Measurements from ENCODE around the gene OVCH1.

OVCH1 gene, protein sequence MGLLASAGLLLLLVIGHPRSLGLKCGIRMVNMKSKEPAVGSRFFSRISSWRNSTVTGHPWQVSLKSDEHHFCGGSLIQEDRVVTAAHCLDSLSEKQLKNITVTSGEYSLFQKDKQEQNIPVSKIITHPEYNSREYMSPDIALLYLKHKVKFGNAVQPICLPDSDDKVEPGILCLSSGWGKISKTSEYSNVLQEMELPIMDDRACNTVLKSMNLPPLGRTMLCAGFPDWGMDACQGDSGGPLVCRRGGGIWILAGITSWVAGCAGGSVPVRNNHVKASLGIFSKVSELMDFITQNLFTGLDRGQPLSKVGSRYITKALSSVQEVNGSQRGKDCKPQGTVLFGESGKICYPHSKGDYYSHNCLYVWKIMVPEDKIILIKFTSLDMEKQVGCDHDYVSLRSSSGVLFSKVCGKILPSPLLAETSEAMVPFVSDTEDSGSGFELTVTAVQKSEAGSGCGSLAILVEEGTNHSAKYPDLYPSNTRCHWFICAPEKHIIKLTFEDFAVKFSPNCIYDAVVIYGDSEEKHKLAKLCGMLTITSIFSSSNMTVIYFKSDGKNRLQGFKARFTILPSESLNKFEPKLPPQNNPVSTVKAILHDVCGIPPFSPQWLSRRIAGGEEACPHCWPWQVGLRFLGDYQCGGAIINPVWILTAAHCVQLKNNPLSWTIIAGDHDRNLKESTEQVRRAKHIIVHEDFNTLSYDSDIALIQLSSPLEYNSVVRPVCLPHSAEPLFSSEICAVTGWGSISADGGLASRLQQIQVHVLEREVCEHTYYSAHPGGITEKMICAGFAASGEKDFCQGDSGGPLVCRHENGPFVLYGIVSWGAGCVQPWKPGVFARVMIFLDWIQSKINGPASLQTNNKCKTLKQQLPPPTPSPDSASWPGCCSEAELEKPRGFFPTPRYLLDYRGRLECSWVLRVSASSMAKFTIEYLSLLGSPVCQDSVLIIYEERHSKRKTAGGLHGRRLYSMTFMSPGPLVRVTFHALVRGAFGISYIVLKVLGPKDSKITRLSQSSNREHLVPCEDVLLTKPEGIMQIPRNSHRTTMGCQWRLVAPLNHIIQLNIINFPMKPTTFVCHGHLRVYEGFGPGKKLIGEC

DNA sequence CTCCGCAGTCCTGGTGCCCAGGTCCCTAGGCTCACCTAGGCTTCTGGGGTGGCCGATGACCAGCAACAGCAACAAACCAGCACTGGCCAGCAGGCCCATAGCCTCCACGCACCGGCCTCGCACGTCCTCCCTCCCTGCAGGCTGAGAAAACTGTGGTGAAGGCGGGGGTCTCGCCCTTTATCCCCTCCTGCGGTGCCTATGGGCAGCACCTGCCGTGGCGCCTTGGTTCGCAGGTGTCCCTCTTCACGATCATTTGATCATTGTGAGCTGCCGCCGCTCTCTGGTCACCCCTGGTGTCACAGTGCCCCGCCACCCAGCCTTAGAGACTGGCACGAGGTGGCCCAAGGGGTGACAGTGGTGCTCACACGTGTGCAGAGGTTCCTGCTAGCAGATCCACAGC lies at the start of gene OVCH1:
TSS of gene OVCH1 (minus strand) at position 99 of the 400 bp plus-strand sequence. CDS start at position 99, 0 bp downstream.
- DNase-seq (ENCODE audit: low read depth, low spot score) = no peak

DNA sequence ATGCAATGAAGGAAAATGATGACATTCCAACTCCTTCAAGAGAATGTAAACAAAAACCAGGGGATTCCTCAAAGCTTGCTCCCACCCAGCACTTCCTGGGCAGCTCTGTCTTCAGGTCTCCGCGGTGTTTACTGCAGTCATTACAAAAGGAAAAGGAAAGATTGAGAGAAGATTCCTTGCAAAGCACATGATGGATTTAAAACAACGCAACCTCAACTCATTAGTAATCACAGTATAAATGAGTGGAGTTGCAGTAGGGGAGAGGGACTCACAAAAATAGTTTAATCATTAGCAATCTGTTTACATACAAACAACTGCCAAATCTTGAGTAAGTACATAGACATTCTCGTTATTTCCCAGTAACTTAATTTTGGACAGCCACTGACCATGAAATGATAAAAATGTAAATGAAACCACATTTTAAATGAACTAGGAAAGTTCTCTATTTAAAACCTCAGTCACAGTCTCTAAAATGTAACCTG lies 49.7 kb upstream of the OVCH1 start:
- no peak for DNase-seq (ENCODE audit: low read depth, low spot score)

DNA sequence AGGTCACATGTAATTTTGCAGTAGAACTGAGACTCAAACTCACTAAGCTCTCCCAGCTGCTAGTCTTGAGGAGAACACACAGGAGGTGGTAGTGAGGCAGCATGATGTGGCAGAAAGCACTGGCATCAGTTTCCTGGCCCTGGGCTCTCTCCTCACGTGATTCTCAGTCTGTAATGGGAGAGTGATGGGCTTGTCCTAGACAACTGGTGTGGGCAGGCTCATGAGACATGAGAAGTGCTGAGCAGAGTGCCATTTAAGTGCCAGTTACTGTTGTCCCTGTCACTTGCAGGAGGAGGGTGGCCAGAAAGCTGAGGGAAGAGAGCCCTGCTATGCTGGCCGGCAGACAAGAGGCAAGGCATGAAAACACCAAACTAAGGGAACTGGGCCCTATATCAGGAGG lies 48.5 kb upstream of the OVCH1 start:
- no peak for DNase-seq (ENCODE audit: low read depth, low spot score)

DNA sequence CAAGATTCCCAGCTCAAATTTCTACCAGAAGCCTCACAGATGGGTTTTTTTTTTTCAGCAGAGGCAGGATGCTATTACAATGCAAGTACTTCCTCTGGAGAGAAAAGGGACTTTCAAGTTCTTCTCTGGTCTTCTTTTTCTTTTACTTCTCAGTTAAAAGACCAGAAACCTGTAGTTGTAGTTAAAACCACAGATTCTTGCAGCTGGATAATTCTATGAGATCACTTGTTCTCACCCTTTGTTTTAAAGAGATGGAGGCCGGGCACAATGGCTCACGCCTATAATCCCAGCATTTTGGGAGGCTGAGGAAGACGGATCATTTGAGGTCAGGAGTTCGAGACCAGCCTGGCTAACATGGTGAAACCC lies 47.6 kb upstream of the OVCH1 start:
- DNase-seq (ENCODE audit: low read depth, low spot score) = no peak

DNA sequence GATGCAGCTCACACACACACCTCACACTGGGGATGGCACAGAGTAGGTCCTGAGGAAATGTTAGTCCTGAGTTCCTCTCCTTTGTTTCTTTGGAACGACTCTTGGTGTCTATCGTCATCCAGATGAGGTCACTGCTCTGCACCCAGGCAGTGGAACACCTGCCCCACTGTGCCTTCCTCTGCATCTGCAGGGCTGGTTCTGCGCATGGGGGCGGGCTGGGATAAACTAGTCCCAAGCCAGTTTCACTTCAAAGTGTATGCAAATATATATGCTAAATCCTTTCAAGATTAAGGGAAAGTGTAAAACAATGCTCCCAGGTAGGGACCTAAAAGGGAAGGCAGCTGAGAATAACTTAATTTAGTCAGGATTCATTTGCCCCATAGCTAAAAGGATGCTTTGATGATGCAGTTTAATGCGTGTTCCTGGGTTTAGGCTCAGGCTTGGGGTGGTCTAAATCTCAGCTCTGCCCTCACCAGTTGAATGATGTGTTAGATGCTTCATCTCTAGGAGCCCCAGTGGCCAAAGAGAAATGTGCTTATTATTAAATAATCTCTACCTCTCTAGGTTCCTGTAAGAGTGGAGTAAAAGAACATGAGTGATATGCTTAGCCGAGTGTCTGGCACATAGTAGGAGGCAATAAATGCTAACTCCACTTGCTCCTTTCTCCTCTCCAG lies 47.1 kb upstream of the OVCH1 start:
- DNase-seq (ENCODE audit: low read depth, low spot score) = no peak

DNA sequence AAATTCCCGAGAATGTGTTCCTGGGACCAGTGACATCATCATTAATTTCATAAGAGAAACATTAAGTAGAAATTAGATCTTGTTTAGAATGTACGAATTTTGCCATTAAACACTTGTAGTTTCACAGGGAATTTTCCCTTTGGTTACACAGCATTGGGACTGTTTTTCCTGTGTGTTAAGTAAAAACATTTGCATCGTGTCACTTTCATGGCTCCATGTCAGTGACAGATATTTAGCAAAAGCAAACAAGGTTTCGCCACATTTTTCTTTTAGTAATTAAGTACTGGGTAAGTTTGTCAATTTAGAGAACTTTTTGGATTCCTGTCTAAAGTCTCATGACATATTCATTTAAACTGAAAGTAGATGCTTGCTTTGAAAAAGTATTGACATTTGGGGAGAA lies 45.5 kb upstream of the OVCH1 start:
- no peak for DNase-seq (ENCODE audit: low read depth, low spot score)

DNA sequence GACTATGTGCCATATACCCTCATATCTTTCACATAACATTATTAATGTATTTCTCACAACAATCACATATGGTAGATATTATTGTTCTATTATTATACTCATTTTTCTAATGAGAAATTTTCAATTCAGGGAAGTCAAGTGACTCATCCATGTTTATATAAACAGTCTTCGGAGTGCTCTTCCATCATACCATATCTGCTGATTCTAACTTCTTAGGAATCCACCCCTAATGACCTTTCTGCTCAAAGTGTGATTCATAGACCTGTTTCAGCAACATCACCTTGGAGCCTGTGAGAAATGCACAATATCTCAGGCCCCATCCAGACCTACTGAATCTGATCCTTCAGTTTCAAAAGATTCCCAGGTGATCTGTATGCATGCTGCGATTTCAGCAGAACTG lies 39.8 kb upstream of the OVCH1 start:
- DNase-seq (ENCODE audit: low read depth, low spot score) = no peak

DNA sequence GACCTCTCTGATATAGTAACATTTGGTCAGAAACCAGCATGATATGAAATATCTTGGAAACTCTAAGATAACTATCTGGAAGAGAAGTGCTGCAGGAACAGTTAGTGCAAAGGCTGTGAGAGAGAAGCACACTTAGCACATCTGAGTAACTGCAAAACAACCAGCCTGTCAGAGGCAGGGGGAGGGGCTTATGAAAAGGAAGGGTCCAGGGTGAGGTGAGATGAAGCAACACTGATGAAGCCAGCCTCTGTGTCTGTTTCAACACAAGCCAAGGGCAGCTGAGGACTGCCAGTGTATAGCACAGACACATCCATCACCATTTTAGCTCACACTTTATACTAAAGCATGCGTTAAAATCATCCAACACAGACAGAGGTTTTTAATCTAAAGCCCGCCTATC lies 37.4 kb upstream of the OVCH1 start:
- DNase-seq (ENCODE audit: low read depth, low spot score) = no peak

DNA sequence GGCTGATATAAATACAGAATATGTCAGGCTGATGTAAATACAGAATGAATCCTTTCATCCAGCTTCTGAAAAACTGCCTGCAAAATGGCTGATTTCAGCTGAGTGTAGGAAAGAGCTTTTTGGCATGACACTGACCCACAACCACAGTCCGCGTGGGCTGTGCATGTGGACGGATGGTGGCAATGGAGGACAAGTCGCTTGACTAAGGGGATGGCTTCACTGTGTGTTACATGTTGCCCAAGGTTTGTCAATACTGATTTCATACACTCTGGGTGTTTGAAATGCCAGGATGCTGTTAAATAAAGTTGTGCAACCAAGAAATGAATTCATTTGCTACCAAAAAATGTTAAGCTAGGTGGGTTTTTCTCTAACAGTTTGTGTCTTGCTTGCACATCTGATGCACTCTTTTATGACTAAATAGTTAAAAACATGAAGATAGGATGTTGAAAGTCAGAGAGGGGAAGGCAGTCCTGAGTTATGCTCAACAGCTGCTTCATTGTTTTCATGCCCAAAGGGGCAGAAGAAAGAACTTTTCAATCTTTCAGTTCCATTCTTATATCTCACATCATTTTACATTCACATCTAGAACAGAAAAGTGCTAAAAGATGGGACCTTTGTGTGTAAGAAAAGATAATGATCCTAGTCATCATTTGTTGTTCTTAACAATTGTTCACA lies 36.5 kb upstream of the OVCH1 start:
- DNase-seq (ENCODE audit: low read depth, low spot score) = no peak

DNA sequence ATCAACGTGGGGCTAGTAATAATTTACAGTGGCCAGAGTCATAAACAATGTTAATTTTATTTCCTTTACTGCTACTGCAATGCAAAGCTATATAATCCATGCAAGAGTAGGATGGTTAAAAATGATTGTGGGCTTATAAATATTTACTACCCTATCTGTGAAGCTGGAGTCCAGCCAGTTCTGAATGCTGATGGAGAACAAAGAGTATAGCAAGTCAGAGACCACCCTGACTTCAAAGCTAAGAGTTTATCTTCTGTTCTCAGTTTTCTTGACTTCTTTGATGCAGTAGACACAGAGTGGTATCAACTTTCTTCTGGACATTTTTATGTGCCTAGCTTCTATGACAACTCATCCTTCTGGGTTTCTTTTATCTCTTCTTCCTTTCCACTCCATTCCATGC lies 34.0 kb upstream of the OVCH1 start:
- no peak for DNase-seq (ENCODE audit: low read depth, low spot score)

DNA sequence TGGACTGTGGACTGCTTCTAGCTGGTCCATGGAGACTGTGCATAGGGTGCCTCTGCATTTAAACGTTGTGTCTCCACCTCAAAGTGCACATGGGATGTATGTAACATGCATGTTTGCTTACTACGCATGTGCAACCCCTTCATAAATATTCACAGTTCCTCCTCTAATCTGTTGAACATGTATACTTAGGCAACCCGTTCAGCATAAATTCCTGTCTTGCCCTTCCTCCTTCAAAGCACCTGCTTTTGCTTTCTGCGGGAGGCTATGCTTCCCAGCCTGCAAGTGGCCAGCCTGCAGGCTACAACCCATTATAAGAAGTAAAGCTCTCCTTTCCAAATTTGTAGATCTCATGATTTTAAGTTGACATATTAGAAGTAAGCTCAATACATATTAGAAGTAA lies 33.0 kb upstream of the OVCH1 start:
- no peak for DNase-seq (ENCODE audit: low read depth, low spot score)

DNA sequence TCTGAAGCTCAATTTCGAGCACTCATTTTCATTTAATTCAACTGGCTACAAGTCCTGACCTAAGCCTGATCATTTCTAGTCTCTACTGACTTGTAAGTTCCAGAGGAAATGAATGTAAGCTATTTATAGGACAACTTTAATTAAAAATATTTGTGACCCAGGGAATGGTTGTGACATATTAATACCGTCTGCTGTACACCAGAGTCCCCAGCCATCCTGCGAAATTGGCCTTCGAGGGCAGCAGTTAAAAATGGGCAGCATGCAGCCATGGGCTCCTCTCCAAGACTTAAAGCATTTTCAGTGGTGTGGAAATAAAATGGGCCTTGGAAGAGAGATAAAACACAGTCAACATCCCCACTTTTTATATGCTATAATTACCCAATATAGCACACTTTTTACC lies 30.7 kb upstream of the OVCH1 start:
- no peak for DNase-seq (ENCODE audit: low read depth, low spot score)

DNA sequence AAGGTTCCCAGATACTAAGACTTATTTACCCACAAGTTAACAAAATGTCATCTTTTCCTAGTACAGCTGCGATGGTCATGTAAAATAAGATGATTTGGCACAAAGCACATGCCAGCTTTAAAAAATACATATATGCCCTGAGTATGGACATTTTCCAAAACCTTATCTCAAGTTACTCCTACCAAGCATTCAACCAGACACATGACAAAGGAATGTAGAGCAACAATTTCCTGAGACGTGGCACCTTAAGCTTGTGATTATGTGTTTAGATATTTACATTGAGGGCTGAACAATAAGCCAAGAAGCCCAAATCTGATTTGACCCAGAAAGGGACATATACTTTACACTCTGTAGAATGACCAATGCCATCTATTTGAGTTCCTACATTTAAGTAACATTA lies 24.5 kb upstream of the OVCH1 start:
- no peak for DNase-seq (ENCODE audit: low read depth, low spot score)

DNA sequence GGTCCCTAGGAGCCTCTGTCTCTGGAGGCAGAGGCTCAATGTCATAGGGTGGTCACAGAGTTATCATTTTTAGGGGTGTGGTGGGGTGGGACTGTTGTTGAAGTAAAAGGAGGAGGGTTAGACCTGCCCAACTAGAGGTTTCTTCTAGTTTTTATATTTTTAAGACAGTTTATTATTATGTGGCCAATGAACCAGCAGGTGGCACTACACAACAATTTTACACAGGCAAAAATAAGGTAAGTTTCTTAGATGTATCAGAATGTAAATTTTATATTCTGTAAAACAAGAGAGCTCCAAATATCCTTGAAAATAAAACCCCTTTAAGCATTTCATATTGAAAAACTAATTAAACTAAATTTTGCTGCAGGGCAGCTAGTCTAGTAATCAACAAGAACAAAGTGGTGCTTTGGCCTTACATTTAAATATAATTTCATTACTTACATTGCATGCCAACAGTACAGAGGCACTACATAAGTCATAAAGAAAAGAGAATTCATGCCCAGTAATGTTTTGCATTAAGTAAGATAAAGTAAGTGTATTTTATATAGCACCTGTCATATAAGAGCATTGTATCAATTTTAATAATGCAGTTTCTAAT lies 22.2 kb upstream of the OVCH1 start:
- peak; percentile 11 for DNase-seq (ENCODE audit: low read depth, low spot score)

DNA sequence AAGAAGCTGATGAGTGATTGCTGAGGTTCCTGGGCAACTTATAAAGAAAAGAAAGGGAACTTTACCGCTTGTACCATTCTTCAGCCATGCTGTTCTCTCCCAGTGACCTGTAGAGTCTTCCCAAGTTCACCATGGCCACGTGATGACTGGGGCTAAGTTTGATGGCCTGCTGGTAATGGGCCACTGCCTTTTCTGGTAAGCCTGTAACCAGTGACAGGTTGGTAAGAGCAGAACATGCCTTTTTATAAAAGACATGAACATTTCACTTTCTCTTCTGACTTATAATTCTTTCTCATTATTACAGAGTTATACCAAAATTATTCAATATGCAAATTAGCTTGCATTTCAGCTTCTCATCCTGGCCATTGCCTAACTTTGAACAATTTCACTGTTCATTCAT lies 20.9 kb upstream of the OVCH1 start:
- DNase-seq (ENCODE audit: low read depth, low spot score) = no peak

DNA sequence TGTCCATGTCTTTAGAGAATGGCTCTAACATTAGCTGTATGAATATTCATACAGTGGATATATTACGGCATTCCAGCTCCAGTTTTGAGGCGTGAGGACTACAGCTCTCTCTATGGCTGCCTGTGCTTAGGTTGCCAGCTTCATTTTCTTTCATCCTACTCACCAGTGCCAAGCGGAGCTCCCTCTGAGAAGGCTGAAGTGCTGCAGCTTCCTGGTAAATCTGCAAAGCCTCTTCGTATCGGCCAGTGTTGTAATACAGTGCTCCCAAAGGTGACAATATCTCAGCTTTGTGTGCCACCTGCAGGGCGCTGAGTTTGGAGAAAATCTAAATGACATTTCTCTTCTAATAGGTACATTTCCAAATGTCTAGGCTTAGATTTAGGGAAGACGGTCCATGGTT lies 19.8 kb upstream of the OVCH1 start:
- no peak for DNase-seq (ENCODE audit: low read depth, low spot score)

DNA sequence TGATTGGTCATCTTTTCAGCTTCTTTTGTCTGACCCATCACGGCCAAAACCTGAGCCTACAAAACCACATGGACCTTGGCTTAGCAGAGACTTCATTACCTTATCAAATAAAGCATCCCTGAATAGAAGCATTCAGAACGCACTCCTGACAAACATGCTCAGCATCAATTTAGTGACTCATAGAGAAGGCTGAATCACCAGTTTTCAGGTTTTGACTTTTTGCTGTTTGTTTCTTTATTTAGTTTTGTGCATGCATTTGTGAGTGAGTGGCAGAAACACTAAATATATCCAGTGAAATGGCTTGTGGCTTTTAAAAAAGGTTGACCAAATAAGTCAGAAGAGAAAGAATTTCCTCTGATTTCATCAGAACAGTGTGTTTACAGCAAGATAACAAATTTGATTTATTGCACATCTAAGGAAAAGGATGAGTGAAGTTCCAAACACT lies 19.0 kb upstream of the OVCH1 start:
- no peak for DNase-seq (ENCODE audit: low read depth, low spot score)

DNA sequence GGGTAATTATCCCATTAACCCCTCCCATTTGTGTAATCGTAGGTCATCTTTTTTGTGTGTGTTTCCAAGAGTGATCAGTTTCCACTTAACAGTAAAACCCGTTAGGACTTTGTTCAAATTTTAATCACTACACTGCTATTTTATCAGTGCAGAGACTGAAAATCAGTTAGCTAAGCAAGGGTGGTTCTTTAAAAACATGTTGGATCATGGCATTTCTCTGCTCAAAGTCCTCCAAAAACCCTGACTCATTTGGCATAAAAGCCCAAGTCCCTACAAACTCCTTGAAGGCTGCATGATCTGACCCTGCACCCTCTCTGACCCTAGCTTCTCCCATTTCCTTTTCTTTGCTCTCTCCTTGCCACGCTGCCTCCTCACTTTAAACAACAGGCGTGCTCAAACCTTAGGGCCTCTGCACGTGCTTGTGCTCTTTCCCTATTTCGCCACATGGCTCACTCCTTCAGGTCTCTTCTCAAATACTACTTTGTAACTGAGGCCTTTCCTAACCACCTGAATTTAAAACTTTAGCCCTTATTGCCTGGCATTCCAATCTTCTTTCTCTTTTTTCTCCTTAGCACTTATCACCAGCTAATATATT lies 13.2 kb upstream of the OVCH1 start:
- no peak for DNase-seq (ENCODE audit: low read depth, low spot score)

DNA sequence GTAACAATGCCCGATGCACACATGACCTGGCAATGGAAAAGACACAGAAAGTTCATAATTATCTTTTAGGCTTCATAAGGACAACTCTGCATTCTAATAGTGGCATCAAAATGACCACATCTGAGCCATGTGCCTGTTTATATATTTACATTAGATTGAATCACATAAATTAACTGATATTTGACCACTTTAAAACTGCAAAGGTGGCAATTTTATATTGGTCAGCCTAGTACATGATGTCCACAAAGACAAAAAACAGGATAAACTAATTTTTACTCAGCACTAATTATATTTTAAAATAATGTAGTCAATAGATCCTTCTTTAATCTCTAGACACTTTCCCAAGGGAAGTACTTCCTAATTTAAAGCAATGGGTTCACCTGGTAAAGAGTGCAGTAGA lies 12.0 kb upstream of the OVCH1 start:
- DNase-seq (ENCODE audit: low read depth, low spot score) = no peak

DNA sequence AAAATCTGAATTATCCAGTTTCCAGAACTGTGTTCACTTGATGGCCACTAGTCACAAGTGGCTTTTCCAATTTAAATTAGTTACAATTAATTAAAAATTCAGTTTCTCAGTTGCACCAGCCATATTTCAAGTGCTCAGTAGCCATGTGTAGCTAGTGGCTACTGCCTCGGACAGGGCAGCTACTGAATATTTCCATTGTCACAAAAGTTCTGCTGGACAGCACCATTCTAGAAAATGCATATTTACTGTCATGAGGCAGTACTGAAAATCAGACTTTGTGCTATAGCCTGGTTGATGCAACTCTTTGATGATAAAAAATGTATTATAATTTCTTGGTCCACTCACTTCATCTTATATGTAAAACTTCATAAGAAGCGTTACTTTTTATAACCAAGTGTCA lies 11.5 kb upstream of the OVCH1 start:
- no peak for DNase-seq (ENCODE audit: low read depth, low spot score)
